GM19043 (cell line): ENCODE data around the gene ZNF513.
A peak's percentile ranks its signal among the peaks of the same experiment; 100 is the strongest.
"Not testable (repeated sequence)": the region's sequence is repeated elsewhere in the genome, so short reads cannot be mapped to it uniquely, and the experiment has no call there.

ENCODE experiments used
- ATAC-seq: cut with Tn5 transposase; IDR thresholded peaks from one replicate; pipeline ENCODE4 v1.9.1; 2021; ENCODE audit warnings: low read depth; ENCODE audit not compliant: unreplicated experiment

ZNF513 gene

DNA sequence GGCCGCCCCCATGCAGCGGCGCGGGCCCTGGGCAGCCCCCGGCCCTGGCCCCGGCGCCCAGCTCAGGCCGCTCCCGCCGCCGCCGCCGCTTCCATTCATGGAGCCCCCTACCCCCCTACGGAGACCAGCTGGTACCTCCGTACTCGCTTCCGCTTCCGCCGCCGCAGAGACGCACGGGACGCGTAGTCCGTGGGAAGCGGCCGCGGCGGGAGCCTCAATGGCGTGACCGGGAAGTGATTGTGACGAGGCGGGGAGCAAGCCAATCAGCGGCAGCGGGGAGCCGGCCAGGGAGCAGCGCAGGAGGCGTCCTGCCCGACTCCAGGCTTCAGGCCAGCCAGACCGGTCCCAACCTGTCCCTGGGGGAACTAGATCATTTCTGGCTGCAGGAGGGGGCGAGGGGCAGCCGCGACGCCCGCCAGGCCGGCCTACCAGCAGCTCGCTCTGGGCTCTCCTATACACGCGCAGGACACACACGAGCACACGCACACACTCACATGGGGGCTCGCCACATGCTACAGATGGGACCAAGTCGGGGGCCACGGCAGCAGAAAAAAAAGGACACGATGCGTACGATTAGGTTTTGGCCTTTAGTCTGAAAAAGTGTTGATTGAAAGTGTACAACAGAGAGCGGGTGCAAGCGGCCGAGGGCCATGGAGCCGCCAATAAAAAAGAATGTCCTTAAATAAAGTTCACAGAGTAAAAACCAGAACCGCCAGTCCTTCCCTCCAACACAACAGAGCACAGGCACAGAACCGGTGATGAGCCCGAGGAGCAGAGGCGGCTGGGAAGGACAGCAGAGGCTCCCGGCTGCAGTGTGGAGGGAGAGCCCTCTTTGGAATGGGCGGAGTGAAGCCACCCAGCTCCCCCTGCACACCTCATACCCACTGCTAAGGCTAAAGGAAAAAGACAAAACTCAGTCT lies at the start of gene ZNF513:
Gene ZNF513 (minus strand): TSS at position 109 of the 920 bp plus-strand sequence. CDS start 208 bp downstream, outside the sequence.
- peak; percentile 91 for ATAC-seq

- ATAC-seq, result peak; percentile 76
Observed at GRCh38 chr2:27428978-27429541, 48.5 kb upstream of the ZNF513 start.

- ATAC-seq, result peak; percentile 79
Observed at GRCh38 chr2:27428213-27428977, 47.9 kb upstream of the ZNF513 start, which contains the start of gene NRBP1. Gene NRBP1, plus strand, starts transcription at chr2:27428631. Its CDS starts 4,643 bp downstream, at chr2:27433274.

- ATAC-seq, result no peak
Observed at GRCh38 chr2:27427863-27428212, 47.3 kb upstream of the ZNF513 start.

DNA sequence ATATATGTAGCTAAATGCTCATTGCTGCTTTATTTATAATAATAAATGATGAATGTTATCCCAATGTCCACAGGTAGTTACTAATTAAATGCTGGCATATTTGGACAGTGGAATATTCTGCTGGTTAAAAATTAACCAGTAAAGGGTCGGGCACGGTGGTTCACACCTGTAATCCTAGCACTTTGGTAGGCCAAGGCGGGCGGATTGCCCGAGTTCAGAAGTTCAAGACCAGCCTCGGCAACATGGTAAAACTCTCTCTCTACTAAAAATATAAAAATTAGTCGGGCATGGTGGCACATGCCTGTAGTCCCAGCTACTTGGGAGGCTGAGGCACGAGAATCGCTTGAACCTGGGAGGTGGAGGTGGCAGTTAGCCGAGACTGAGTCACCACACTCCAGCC lies 44.5 kb upstream of the ZNF513 start:
- ATAC-seq, result not testable (repeated sequence)

GRCh38 chr2:27422958-27423357 lies 42.4 kb upstream of the ZNF513 start:
- ATAC-seq, result no peak

DNA sequence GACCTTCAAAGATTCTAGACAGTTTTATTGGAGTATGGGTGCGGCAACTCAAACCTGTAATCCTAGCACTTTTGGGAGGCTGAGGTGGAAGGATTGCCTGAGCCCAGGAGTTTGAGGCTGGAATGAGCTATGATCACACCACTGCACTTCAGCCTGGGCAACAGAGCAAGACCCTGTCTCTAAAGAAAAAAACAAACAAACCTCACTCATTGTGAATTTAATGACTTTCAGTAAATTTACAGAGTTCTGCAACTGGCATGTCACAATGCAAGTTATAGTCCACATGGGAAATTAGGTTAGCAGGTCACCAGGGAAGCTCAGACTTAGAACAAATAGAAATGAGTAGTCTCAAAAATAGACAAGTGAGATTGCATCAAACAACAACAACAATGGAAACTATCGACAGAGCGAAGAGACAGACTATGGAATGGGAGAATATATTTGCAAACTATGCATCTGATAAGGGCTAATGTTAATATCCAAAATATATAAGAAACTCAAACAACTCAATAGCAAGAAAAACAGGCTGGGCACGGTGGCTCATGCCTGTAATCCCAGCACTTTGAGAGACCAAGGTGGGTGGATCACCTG lies 41.2 kb upstream of the ZNF513 start:
- no peak for ATAC-seq

DNA sequence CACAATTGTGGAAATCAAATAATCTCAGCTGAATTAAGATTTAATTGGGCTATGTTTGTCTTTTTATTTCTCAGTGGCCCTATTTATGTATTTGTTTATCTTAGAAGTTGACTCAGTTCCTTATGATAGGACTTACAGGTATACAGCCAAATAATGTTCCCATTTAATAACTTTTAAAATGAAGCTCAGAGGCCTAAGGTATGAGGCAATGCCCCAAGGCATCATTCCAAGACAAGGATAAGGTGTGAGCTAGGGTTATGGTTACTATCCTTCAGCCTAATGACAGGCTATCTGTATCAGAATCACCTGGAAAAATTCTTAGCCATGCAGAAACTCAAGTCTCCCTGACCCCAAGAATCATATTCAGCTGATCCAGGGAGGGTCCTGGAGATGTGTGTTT lies 40.5 kb upstream of the ZNF513 start:
- no peak for ATAC-seq

DNA sequence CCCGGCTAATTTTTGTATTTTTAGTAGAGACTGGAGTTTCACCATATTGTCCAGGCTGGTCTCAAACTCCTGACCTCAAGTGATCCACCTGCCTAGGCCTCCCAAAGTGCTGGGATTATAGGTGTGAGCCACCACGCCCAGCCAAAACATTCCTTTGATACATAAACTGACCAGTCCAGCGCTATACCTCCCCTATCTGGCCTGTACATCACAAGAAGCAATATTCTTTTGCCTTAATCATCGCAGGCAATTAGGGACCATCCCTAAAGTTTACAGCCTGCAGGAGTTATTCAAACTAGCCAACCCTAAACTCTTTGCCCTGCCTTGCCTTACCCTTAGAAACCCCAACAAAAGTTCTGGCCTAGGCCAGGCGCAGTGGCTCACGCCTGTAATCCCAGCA lies 35.6 kb upstream of the ZNF513 start:
- no peak for ATAC-seq

GRCh38 chr2:27412419-27413152 lies 32.1 kb upstream of the ZNF513 start:
- no peak for ATAC-seq

GRCh38 chr2:27409321-27410073 lies 29.0 kb upstream of the ZNF513 start, which contains the start of gene PPM1G:
Gene PPM1G, minus strand, starts transcription at chr2:27409591. Its CDS starts 169 bp downstream, at chr2:27409422.
- peak; percentile 93 for ATAC-seq

- peak; percentile 5 for ATAC-seq
Observed at GRCh38 chr2:27408601-27409320, 28.2 kb upstream of the ZNF513 start.

GRCh38 chr2:27407798-27408491 lies 27.4 kb upstream of the ZNF513 start:
- ATAC-seq, result no peak

GRCh38 chr2:27400348-27401135 lies 20.0 kb upstream of the ZNF513 start:
- ATAC-seq, result no peak

GRCh38 chr2:27398962-27399361 lies 18.4 kb upstream of the ZNF513 start:
- ATAC-seq, result no peak

GRCh38 chr2:27393225-27393624 lies 12.7 kb upstream of the ZNF513 start:
- ATAC-seq, result no peak
